Ovary (tissue), 9 donors: ENCODE results near the gene CAPG. TPM values are rescaled to one million over a fixed set of nuclear protein-coding genes. Genes with fewer than 3 reads are reported as not detected.
"Not testable (repeated sequence)": the region's sequence is repeated elsewhere in the genome, so short reads cannot be mapped to it uniquely, and the experiment has no call there.

Source experiments
- DNase-seq, 5 donors: peaks; one replicate each; pipeline ENCODE4 v3.0.0-alpha.2; 2019 to 2020
- H3K27ac ChIP-seq, 2 donors: fragments of 200-600 bp; one replicate each; pipeline versions ENCODE4 v1.5.1 to v1.8.0; 2019 to 2022
- H3K27me3 ChIP-seq: fragments of 200-600 bp; one replicate; pipeline ENCODE4 v1.8.0; 2022
- H3K36me3 ChIP-seq: fragments of 200-600 bp; sonication (generic); one replicate; pipeline ENCODE4 v1.5.1; 2019
- H3K4me1 ChIP-seq: one replicate; pipeline ENCODE4 v1.8.1; 2013; ENCODE audit warnings: mild to moderate bottlenecking, moderate library complexity; ENCODE audit not compliant: insufficient read depth
- H3K4me3 ChIP-seq: fragments of 200-600 bp; sonication (generic); one replicate; pipeline ENCODE4 v1.5.1; 2017
- H3K9me3 ChIP-seq, 2 donors: fragments of 200-600 bp in 1 of 2; sonication (generic) in 1 of 2; one replicate each; pipeline versions ENCODE4 v1.5.1 to v1.8.1; 2013 to 2019; ENCODE audit warnings: mild to moderate bottlenecking in 1 of 2, moderate library complexity in 1 of 2
- CTCF ChIP-seq, 3 donors: fragments of 450-650 bp in 2 of 3; fragments of 200-600 bp in 1 of 3; IDR thresholded peaks; one replicate each; pipeline versions ENCODE4 v1.5.1 to v1.8.0; 2016 to 2022; ENCODE audit warnings: antibody characterized with exemption in 3 of 3, mild to moderate bottlenecking in 1 of 3
- EP300 ChIP-seq: sonication (generic); formaldehyde crosslinking; IDR thresholded peaks from one replicate; pipeline ENCODE4 v1.6.1; 2017; ENCODE audit warnings: antibody characterized with exemption
- POLR2A ChIP-seq: fragments of 450-650 bp; IDR thresholded peaks from one replicate; pipeline ENCODE4 v1.6.1; 2017; ENCODE audit warnings: antibody characterized with exemption, mild to moderate bottlenecking, moderate library complexity
- WGBS, 3 donors: extraction: QIAGEN DNeasy Blood & Tissue Kit in 1 of 3; methylation state at CpG; one replicate each; pipeline versions ENCODE4 v1.1.5 to v1.1.7; 2013 to 2017; 5-methylcytosine and 5-hydroxymethylcytosine counted together
- intact Hi-C, 4 donors: fragments of 100-400 bp; cut with DNase I; formaldehyde crosslinking; loops; one replicate each; pipeline versions ENCODE4 v1.11.0 to v1.15.1; 2022 to 2023
- polyA plus RNA-seq, 2 donors: library from polyadenylated mRNA; stranded (reverse); fragments of 200-250 nt in 1 of 2; fragments of 350-450 nt in 1 of 2; fragmentation: Illumina TruSeq in 1 of 2; extraction: RNeasy Lipid Tissue Mini Kit (QIAGEN cat#74804) in 1 of 2; gene quantifications; one replicate each; pipeline ENCODE4 v1.2.3, GENCODE V29; 2013 to 2014
- total RNA-seq, 7 donors: library from RNA; depleted of rRNA in 2 of 7; stranded (reverse); fragments of >200 nt in 2 of 7; fragmentation: NEBNext Ultra II Directional in 3 of 7; extraction: Animal tissue kit (Norgen Biotek cat#: 25700) in 3 of 7; gene quantifications; one replicate each; pipeline versions ENCODE4 v1.1.0 to v1.2.4, GENCODE V29; 2016 to 2023
- donor health status: DM: no; HTN: no; CAD: no; lungs with moderate emphysema.
- donor health status: DM: no; HTN: no; CAD: no.
- donor health status: Bipolar disorder and iron deficiency.
- donor health status: DM: yes; HTN: yes; CAD: no.
- donor health status: DM: no; HTN: no; CAD: no.
- donor health status: DM: yes; HTN: yes; CAD: no.

The CAPG gene
- total and polyA plus RNA-seq, 9 donors = 6.8 to 97.8 (median 22.8) TPM

GRCh38 chr2:85367180-85367579 lies 43.0 kb downstream of the CAPG start:
- TF ChIP-seq CTCF (IDR thresholded peaks at IDR 0.05) = no peak
- TF ChIP-seq POLR2A = no peak
- TF ChIP-seq EP300 = no peak
- H3K9me3 ChIP-seq = no peaks in the 10 kb centered on the region
- no peak for DNase-seq
- no peak overlapping the region for H3K27ac ChIP-seq
- no peaks in the 10 kb centered on the region for H3K27me3 ChIP-seq
- H3K4me3 ChIP-seq = no peak overlapping the region
- intact Hi-C loops = no loop called here
- WGBS, 3 donors = 78 to 90% (median 83%) methylated on average over 5 of the region's 5 CpGs
- no peaks in the 10 kb centered on the region for H3K4me1 ChIP-seq
- H3K36me3 ChIP-seq = no peaks in the 10 kb centered on the region

- H3K4me3 ChIP-seq, H3K9me3 ChIP-seq, DNase-seq, H3K27me3 ChIP-seq, H3K36me3 ChIP-seq, H3K4me1 ChIP-seq, H3K27ac ChIP-seq, intact Hi-C loops: not testable (repeated sequence)
- 86 to 93% (median 89%) methylated on average over 5 of the region's 5 CpGs for WGBS, 3 donors
Measured at GRCh38 chr2:85362653-85363387, 47.3 kb downstream of the CAPG start.

GRCh38 chr2:85357736-85358135 lies 52.4 kb downstream of the CAPG start:
- no peak overlapping the region for H3K4me3 ChIP-seq
- H3K36me3 ChIP-seq = no peaks in the 10 kb centered on the region
- intact Hi-C loops = no loop called here
- no peaks in the 10 kb centered on the region for H3K27me3 ChIP-seq
- no peaks in the 10 kb centered on the region for H3K9me3 ChIP-seq
- no peak overlapping the region for H3K27ac ChIP-seq
- no peaks in the 10 kb centered on the region for H3K4me1 ChIP-seq
- 82 to 90% (median 90%) methylated on average over 3 of the region's 3 CpGs for WGBS, 3 donors
- DNase-seq = no peak
- TF ChIP-seq CTCF (IDR thresholded peaks at IDR 0.05) (no peak), EP300 (no peak), POLR2A (no peak)

- H3K27ac ChIP-seq = no peak overlapping the region
- no peaks in the 10 kb centered on the region for H3K36me3 ChIP-seq
- 47 to 57% (median 50%) methylated on average over 2 of the region's 2 CpGs for WGBS, 3 donors
- H3K9me3 ChIP-seq = no peaks in the 10 kb centered on the region
- DNase-seq = no peak
- H3K4me1 ChIP-seq = no peaks in the 10 kb centered on the region
- H3K27me3 ChIP-seq = no peaks in the 10 kb centered on the region
- intact Hi-C loops = no loop called here
- TF ChIP-seq CTCF (IDR thresholded peaks at IDR 0.05) (no peak), EP300 (no peak), POLR2A (no peak)
- H3K4me3 ChIP-seq = no peak overlapping the region
Measured at GRCh38 chr2:85356186-85356585, 54.0 kb downstream of the CAPG start.

- Histone ChIP-seq H3K27ac (no peak overlapping the region), H3K4me3 (peak overlapping the region; percentile 73), H3K4me1 (no peaks in the 10 kb centered on the region), H3K9me3 (no peaks in the 10 kb centered on the region), H3K27me3 (no peaks in the 10 kb centered on the region), H3K36me3 (no peaks in the 10 kb centered on the region)
- 60 to 67% (median 62%) methylated on average over 3 of the region's 3 CpGs for WGBS, 3 donors
- intact Hi-C loops = no loop called here
- peak in 3 of 5 donors; percentile 21 to 47 (median 43) for DNase-seq
- TF ChIP-seq POLR2A (no peak), CTCF (IDR thresholded peaks at IDR 0.05) (no peak), EP300 (no peak)
Measured at GRCh38 chr2:85355521-85355920, 54.6 kb downstream of the CAPG start.
